ENCODE measurements around the gene CCDC179.

Gene CCDC179

GRCh38 chr11:22860241-22860640, at the start of gene CCDC179:
Gene CCDC179 (minus strand): TSS chr11:22860474. CDS start chr11:22860421, 53 bp downstream.
- DNase-seq: no peak

DNA sequence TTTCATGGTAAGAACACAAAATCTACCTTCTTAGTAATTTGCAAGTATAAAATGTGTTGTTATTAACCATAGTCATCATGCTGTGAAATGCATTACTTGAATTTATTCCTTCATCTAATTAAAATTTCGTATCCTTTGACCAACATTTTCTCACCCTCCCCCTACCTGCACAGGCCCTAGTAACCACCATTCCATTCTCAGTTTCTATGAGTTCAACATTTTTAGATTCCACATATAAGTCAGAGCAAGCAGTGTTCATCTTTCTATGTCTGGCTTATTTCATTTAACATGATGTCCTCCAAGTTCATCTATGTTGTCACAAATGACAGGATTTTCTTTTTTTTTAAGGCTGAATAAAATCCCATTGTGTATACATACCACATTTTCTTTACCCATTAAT, 43.5 kb upstream of the CCDC179 start:
- DNase-seq: no peak

DNA sequence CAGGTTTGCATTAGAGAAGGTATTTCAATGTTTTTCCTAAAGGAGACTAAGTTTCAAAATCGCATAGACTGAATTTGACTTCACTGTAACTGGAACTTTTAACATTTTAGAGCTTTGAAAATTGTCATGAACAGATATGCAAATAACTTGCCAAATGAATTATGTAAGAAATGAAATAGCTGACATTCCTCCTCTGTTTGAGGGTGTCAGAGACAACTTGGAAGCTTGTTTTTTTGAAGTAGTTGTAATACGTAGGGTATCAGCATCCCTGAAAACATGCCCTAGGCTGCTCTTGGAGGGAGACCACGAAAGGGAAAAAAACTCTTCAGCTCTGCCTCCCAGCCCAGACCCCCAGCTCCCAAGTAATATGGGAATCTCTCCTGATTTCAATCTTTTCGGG, 41.3 kb upstream of the CCDC179 start:
- DNase-seq: no peak

DNA sequence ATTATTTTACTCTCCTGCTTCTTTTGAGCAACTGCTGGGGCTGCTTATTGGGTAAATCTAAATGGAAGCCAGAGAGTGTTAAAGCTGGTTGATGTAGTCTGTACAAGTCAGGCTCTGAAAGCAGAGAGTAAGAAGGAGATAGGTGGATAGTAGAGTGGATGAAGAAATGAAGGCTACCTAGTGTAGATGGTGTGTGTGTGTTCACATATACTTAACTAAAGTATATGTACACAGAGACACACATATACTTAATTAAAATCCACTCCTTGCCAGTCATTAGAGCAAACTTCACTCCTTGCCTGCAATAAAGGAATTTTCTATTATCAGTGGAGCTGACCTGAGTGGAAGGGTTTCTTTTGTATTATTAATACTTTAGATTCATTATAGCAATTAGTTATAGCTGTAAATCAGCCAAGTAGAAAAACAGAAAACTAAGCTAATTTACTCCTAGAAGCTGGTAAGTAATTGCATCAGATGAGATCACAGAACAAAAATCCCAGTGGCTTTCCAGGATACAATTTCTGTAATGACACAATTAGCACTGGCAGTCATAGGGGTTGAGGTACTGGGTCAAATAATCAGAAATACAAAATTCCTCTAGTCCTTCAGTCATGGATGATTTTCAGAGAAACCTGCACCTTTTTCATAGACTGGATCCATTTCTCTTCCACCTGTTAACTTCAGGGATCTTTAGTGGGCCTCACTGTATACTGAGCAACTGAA, 40.7 kb upstream of the CCDC179 start:
- no peak for DNase-seq

DNA sequence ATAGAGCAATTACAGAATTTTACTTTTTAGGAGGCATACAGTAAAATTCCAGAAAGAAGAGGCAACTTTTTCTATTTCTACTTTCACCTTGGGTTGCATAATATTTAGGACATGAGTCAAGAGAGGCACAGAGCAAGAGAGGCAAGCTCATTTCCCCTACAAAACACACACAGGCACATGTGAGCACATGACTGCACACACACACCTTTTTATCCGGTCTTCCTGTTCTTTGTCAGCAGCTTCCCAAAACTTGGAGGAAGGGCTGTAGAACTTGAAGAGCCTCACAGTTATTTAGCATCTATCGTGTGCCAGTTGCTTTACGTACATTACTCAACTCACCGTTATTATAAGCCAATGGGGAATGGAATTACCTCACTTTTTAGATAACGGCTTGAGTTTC, 37.8 kb upstream of the CCDC179 start:
- no peak for DNase-seq

DNA sequence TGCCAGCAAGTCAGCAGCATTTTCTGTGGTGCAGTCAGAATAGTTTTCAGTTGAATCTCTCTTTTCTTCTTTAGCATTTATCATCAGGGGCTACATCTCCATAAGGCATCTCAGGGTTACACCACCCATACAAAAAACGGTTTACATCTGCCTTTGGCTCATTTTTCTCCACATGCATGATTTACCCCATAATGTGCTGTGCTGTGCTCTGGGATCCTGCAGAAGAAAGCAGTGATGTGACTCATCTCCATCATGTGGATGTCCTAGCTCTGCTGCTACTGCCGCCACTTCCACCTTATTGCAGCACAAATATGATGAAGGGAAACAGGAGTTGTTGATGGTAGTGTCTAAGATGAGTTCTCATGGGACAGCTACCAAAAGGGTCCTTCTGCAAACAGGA, 30.0 kb upstream of the CCDC179 start:
- no peak for DNase-seq

- no peak for DNase-seq
These were observed 23.9 kb upstream of the CCDC179 start for GRCh38 chr11:22884217-22884616.

DNA sequence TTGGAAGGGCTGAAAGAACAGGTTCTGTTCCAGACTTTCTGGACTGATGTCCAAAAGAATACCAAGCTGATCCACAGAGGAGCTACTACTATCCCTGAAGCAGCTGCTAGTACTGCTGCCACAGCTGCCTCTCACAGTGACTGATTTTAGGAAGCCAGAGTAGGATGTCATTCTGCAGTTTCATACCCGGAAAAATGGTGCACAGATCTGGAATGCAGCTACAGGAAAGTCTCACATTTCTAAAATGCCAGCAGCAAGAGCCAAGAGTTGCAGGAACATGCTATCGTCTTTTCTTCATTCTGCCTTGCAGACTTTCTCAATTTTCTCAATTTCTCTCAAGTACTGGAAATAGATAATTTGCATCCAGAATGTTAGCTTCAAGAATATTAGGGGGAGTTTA, 19.4 kb upstream of the CCDC179 start:
- no peak for DNase-seq

DNA sequence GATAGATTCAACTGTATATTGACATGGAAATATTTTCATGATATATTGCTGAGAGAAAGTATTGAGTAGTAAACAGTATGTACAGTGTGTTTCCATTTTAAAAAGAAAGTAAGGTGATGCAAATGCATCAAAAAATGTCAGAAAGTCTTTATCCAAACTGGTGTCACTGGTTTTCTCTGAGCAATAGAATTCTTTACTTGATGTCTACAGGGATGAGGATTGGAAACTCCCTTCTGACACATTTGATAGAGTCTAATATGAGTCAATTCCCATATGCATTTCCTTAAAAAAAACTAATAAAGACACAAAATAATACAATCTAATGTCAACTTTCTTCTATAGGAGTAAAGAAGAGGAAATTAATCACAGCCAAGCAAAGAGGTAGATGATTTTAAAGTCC, 18.3 kb upstream of the CCDC179 start:
- no peak for DNase-seq

DNA sequence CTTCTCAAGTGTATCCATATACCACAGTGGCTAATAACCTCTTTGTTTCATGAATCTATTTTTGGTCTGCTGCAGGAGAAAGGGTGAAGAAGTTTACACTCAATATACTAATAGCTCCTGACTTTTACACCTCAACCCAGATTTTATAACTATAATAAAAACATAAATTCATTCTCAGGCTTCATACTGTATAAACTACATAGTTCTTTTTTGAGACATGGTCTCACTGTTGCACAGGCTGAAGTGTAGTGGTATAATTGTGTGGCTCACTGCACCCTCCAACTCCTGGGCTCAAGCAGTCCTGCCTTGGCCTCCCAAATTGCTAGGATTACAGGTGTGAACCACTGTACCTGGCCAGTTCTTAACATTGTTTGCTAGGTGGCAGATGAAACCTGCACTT, 17.8 kb upstream of the CCDC179 start:
- no peak for DNase-seq

DNA sequence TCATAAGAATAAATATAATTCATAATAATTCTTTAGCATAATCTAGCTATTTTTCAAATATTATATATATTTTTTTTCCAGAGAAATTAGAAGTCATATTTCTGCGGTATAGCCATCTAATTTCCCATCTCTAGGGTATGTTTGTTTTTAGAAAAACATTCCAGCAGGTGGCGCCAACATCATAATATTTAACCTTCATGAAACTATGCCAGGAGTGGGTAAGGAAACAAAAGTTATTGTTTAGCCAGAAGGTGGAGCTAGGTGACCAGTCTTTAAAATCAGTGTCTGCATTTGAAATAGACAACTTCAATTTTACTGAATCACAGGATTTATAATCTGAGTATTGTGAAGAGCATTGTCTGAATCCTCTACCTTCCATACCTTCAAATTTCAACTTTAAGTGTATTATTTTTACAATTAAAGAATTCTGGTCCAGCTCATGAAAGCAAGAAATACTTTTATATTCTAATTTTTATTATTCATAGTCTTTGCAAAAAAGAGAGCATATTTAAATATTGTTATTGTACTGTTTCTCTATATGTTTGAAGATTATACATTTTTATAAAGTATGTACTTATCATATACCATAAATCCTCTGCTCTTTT, 15.7 kb upstream of the CCDC179 start:
- peak; percentile 63 to 68 for DNase-seq

- no peak for DNase-seq
These were observed 9.1 kb upstream of the CCDC179 start for GRCh38 chr11:22869325-22869724.

DNA sequence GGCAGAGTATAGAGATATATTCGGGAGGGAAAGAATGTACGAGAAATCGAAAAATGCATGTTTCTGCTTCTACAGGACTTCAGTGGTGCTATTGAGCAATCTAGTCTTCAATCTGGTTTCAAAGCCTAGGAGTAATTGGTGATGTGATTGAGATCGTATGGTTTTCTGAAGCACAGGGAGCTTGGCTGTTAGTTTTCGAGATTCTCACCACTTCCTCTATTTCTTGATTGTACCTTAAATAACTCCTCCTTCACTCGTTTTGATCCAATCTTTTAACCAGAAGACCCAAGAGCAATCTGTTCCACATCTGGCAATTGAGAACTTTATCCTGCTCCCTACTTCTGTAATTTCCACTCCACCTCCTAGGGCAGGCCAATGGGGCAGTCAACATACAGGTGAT, 518 bp downstream of the CCDC179 start:
- DNase-seq: no peak

GRCh38 chr11:22851477-22851876, 8.8 kb downstream of the CCDC179 start:
- DNase-seq: no peak

DNA sequence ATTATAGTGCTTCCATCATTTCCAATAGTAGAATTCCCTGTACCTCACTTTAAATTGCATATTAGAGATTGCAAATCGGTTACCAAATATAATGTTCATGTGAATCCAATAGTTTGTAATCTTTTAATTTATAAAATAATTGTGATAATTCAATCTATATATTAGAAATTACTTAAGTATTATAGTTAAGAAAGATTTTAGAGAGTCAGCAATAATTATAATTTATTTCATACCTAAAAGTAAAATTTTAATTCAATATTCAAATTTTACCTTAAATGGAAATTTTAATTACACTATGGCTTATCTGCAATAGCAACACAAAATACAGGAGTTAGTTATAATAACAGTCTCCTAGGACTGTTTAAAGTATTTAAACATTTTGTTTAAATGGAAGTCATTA, 13.5 kb downstream of the CCDC179 start:
- no peak for DNase-seq

- no peak for DNase-seq
These were observed 27.8 kb downstream of the CCDC179 start for GRCh38 chr11:22832315-22833015.

GRCh38 chr11:22830082-22830414, 30.2 kb downstream of the CCDC179 start:
- no peak for DNase-seq

GRCh38 chr11:22829231-22830081, 30.8 kb downstream of the CCDC179 start, which contains the start of gene SVIP:
Gene SVIP (minus strand): TSS chr11:22829801. CDS start chr11:22829748, 53 bp downstream.
- DNase-seq: peak; percentile 95 to 96

DNA sequence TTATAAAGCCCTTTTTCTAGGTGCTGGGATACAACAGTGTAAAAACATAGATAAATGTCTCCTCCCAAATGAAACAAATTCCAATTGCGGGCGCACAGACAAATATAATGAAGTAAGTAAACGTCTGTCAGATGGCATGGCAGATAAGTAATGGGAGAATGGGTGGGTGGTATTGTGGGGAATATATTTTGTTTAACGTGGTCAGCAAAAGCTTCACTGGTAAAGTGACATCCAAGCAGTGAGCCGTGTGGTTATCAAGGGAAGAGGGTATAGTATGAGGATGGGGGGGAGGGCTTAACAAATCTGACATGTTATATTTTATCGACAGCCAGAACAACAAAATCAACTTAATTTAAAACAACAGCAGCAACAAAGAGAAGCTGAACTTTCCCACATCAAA, 31.9 kb downstream of the CCDC179 start:
- no peak for DNase-seq

GRCh38 chr11:22822203-22822602, 38.1 kb downstream of the CCDC179 start:
- DNase-seq: no peak

DNA sequence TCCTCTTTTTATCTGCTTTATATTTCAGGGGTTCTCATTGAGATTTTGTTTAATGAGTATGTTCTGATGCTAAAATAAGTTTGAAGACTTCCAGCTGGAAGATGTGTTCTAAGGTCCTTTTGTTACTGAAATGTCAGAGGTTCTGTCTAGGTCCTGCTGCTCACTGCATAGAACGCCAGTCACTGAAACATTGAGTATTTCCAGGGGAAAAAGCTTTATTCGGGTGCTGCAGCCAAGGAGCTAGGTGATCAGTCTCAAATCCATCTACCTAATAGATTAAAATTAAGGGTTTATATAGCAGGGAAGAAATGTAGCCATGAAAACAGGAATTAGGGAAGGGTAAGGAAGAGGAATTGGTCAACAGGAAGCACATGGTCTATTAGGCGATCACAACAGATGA, 50.4 kb downstream of the CCDC179 start:
- DNase-seq: no peak

DNA sequence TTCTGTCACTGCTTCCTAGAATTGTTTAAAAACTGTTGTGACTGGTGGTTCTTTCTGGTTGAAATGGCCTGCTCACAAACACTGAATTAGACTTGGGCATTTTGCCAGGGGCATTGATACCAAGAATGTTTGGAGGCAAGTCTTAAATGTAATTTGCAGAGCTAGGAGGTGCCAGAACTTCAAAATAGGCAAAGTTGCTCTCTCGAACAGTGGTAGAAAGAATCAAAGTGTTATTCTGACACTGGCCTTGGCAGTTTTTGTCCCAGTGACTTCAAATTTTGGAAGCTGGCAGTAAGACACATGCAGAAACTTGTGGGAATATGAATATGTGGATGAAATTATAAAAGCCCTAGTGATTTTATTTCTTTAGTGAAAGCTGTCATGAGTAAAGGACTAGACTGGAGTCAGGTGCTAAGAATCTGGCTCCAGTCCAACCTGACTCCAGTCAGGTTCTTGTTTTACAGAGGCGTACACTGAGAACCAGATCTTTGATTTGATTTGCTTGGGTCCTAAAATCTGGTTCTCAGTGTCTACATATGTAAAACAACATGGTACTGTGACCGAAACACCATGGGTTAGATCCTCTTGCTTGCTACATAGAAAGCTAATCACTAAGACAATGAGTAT, 51.6 kb downstream of the CCDC179 start:
- no peak for DNase-seq

Data from stimulated activated CD4-positive, alpha-beta T cell treated with anti-CD3 and anti-CD28 coated beads, Interleukin-2, amount 100 ng/mL, for 24 hours (primary cell).